Measurements from ENCODE around the gene VWA7. TPM values are rescaled to one million over a fixed set of nuclear protein-coding genes. Genes with fewer than 3 reads are reported as not detected.

Gene VWA7
- total RNA-seq, 1 donor from 2014 or later, result 0.31 TPM

Small RNA genes lying within 50 kb of the gene (small RNA-seq; reads per million reads assigned to genes)
- gene MSH5-SAPCD1 (not detected), gene RF00019 (not detected), gene RNU6-850P (not detected), gene SAPCD1 (not detected)

Other genes with a start within 250 kb of the VWA7 start
- not detected for gene MCCD1, start 248.4 kb downstream of the VWA7 start, total RNA-seq
- gene DDX39B, start 235.3 kb downstream of the VWA7 start, total RNA-seq, result 288 TPM
- 54.0 TPM for gene ATP6V1G2, start 230.7 kb downstream of the VWA7 start, total RNA-seq
- 21.7 TPM for gene NFKBIL1, start 229.7 kb downstream of the VWA7 start, total RNA-seq
- gene LTA, start 205.0 kb downstream of the VWA7 start, total RNA-seq, result not detected
- not detected for gene TNF, start 201.8 kb downstream of the VWA7 start, total RNA-seq
- gene LTB, start 194.9 kb downstream of the VWA7 start, total RNA-seq, result 0.31 TPM
- 0.94 TPM for gene LST1, start 191.1 kb downstream of the VWA7 start, total RNA-seq
- not detected for gene NCR3, start 184.3 kb downstream of the VWA7 start, total RNA-seq
- gene AIF1, start 162.1 kb downstream of the VWA7 start, total RNA-seq, result 4.1 TPM
- gene PRRC2A, start 156.6 kb downstream of the VWA7 start, total RNA-seq, result 31.7 TPM
- 118 TPM for gene BAG6, start 124.7 kb downstream of the VWA7 start, total RNA-seq
- not detected for gene APOM, start 121.4 kb downstream of the VWA7 start, total RNA-seq
- 16.2 TPM for gene C6orf47, start 116.5 kb downstream of the VWA7 start, total RNA-seq
- 9.8 TPM for gene GPANK1, start 112.3 kb downstream of the VWA7 start, total RNA-seq
- 69.9 TPM for gene CSNK2B, start 111.2 kb downstream of the VWA7 start, total RNA-seq
- 3.4 TPM for gene LY6G5B, start 107.4 kb downstream of the VWA7 start, total RNA-seq
- gene LY6G5C, start 96.3 kb downstream of the VWA7 start, total RNA-seq, result 3.1 TPM
- gene ABHD16A, start 74.0 kb downstream of the VWA7 start, total RNA-seq, result 48.2 TPM
- not detected for gene LY6G6F, start 70.5 kb downstream of the VWA7 start, total RNA-seq
- not detected for gene LY6G6D, start 62.0 kb downstream of the VWA7 start, total RNA-seq
- 0.31 TPM for gene LY6G6C, start 55.6 kb downstream of the VWA7 start, total RNA-seq
- gene MPIG6B, start 54.0 kb downstream of the VWA7 start, total RNA-seq, result not detected
- 117 TPM for gene DDAH2, start 48.0 kb downstream of the VWA7 start, total RNA-seq
- 35.2 TPM for gene CLIC1, start 40.8 kb downstream of the VWA7 start, total RNA-seq
- gene MSH5, start 37.3 kb downstream of the VWA7 start, total RNA-seq, result 4.2 TPM
- gene SAPCD1, start 14.7 kb downstream of the VWA7 start, total RNA-seq, result 0.31 TPM
- gene VARS1, start 18.4 kb upstream of the VWA7 start, total RNA-seq, result 25.6 TPM
- 22.9 TPM for gene LSM2, start 29.6 kb upstream of the VWA7 start, total RNA-seq
- 4.4 TPM for gene HSPA1L, start 38.0 kb upstream of the VWA7 start, total RNA-seq
- 117 TPM for gene HSPA1A, start 38.2 kb upstream of the VWA7 start, total RNA-seq
- 121 TPM for gene HSPA1B, start 50.4 kb upstream of the VWA7 start, total RNA-seq
- gene NEU1, start 85.5 kb upstream of the VWA7 start, total RNA-seq, result 20.3 TPM
- not detected for gene SLC44A4, start 101.7 kb upstream of the VWA7 start, total RNA-seq
- 83.9 TPM for gene EHMT2, start 120.4 kb upstream of the VWA7 start, total RNA-seq
- gene ZBTB12, start 124.8 kb upstream of the VWA7 start, total RNA-seq, result 25.6 TPM
- 4.7 TPM for gene C2, start 150.4 kb upstream of the VWA7 start, total RNA-seq
- gene CFB, start 168.8 kb upstream of the VWA7 start, total RNA-seq, result 0.62 TPM
- 37.4 TPM for gene NELFE, start 181.6 kb upstream of the VWA7 start, total RNA-seq
- 27.6 TPM for gene SKIC2, start 181.8 kb upstream of the VWA7 start, total RNA-seq
- gene DXO, start 194.8 kb upstream of the VWA7 start, total RNA-seq, result 6.9 TPM
- 8.6 TPM for gene C4A, start 204.7 kb upstream of the VWA7 start, total RNA-seq
- gene C4B, start 237.5 kb upstream of the VWA7 start, total RNA-seq, result 9.2 TPM

Data from occipital lobe (tissue), 2 donors.